Right ventricle myocardium inferior (tissue), 1 donor: Measurements from ENCODE around the gene EZH1. TPM values are rescaled to one million over a fixed set of nuclear protein-coding genes. Genes with fewer than 3 reads are reported as not detected.
A peak's percentile ranks its signal among the peaks of the same experiment; 100 is the strongest.

ENCODE experiments used
- ATAC-seq: fragments of 200-7000 bp; cut with Tn5 transposase; one replicate; pipeline ENCODE4 v1.9.1; 2020; ENCODE audit warnings: mild to moderate bottlenecking, moderate library complexity
- DNase-seq: peaks from one replicate; pipeline ENCODE4 v3.0.0; 2021; ENCODE audit errors: missing footprints
- intact Hi-C: fragments of 100-400 bp; cut with DNase I; formaldehyde crosslinking; loops from one replicate; pipeline ENCODE4 v1.11.0; 2022
- total RNA-seq: library from RNA; stranded (reverse); fragmentation: NEBNext Ultra II Directional; extraction: Animal tissue kit (Norgen Biotek cat#: 25700); gene quantifications from one replicate; pipeline ENCODE4 v1.2.1, GENCODE V29; 2021
- donor health status: DM: no; HTN: yes; CAD: no; lungs with severe emphysema.

EZH1 gene
- total RNA-seq, 1 donor from 2014 or later, result 44.4 TPM

DNA sequence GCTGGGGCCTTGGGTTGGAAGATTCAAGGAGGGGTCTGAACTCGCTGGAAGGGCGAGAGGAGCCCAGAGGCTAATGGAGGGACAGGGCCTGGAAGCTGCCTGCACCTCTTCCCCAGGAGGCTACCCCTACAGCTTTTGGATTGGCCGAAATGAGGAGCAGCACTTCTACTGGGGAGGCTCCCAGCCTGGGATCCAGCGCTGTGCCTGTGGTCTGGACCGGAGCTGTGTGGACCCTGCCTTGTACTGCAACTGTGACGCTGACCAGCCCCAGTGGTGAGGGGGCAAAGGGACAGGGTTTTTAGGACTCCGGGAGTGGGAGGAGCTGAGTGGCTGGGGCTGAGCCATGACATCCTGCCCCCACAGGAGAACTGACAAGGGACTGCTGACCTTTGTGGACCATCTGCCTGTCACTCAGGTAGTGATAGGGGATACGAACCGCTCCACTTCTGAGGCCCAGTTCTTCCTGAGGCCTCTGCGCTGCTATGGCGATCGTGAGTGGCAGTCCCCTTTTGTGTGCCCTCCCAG lies 53.8 kb downstream of the EZH1 start:
- no peak for ATAC-seq
- DNase-seq, result no peak
- intact Hi-C loops, result no loop called here

DNA sequence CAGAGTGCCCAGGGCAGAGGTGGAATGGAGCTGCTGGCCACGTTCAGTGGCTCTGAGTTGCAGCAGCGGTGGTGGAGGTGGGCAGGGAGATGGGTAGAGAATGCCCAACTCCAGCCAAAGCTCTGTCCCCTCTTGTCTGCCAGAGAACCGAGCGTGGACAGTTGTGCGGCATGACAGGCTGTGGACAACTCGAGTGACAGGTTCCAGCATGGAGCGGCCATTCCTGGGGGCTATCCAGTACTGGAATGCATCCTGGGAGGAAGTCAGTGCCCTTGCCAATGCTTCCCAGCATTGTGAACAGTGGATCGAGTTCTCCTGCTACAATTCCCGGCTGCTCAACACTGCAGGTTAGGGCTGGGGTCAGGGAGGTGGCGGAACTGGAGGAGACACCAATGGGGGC lies 54.2 kb downstream of the EZH1 start:
- intact Hi-C loops, result no loop called here
- peak; percentile 83 for ATAC-seq
- no peak for DNase-seq

DNA sequence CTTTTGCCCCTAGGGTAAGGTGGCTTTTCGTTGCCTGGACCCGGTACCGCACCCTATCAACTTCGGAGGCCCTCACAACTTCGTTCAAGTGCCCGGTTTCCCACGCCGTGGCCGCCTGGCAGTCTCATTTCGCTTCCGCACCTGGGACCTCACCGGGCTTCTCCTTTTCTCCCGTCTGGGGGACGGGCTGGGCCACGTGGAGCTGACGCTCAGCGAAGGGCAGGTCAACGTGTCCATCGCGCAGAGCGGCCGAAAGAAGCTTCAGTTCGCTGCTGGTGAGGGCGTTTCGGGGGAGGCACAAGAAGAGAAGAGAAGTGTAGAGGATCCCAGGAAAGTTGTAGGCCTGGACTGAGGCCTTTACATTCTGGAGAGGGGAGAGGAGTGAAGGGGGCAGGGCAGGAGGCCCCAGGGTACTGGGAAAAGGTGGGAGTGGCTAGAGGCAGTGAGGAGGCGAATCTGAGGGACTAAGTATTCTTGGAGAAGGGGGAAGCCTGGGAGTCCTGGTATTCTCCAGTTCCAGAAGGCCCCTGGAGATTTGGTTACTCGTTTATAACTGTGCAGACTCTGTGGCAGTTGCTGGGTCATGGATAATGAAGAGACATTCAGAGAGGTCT lies 57.0 kb downstream of the EZH1 start:
- intact Hi-C loops, result no loop called here
- no peak for ATAC-seq
- DNase-seq, result no peak

DNA sequence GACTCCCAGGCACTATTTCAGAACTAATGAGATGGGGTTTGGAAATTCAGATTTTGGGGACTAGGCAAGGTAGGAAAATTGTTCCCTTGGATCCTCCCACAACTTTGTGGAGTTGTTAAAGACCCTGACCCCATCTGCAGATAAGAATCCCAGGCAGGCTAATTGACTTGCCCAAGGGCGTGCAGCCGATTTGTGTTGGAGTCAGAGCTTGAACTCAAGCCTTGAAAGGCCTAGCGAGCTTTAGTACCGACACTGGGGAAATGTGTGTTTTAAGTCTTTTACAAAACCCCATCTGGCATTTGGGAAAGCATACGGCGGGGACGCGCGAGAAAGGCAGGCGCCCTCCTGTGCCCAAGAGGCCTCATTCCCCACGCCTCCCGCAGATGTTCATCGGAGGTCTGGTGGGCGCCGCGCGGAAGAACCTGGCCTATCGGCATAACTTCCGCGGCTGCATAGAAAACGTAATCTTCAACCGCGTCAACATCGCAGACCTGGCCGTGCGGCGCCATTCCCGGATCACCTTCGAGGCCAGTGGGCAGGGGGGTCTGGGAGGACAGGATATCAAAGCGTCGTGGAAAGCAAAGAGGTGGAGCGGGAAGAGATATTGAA lies 58.2 kb downstream of the EZH1 start:
- intact Hi-C loops, result no loop called here
- no peak for DNase-seq

DNA sequence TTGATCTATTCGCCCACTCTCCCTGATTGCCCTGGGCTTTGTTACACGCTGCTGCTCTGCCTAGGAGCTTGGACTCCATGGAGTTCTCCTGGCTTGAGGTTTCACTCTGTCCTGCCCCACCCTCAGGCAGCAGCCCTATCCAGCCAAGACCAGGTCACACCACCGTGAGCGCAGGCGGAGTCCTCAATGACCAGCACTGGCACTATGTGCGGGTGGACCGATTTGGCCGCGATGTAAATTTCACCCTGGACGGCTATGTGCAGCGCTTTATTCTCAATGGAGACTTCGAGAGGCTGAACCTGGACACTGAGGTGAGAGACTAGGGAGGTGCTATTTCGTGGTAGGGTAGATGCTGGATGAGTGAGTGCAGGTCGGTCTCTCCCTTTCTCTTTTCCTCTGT lies 59.0 kb downstream of the EZH1 start:
- ATAC-seq (no peak), DNase-seq (no peak)
- intact Hi-C loops, result no loop called here

More for the DNA sequence above, 58.2 kb downstream of the EZH1 start:
- no peak for ATAC-seq

DNA sequence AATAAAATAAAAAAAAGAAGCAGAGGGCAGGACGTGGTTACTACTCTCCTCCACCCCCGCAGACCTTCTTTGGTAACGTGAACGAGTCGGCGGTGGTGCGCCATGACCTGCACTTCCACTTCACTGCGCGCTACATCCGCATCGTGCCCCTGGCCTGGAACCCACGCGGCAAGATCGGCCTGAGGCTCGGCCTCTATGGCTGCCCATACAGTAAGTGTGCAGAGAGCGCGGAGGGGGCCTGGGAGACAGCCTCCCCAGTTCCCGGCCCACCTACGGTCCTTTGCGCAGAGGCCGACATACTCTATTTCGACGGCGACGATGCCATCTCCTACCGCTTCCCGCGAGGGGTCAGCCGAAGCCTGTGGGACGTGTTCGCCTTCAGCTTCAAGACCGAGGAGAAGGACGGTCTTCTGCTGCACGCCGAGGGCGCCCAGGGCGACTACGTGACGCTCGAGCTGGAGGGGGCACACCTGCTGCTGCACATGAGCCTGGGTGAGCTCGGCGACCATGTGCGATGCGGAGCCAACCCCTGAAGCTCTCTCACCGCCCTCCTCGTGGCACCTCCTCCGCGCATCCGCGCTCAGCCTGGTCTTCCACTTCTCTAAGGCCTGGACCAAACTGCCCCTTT lies 59.8 kb downstream of the EZH1 start:
- ATAC-seq (no peak), DNase-seq (no peak)
- intact Hi-C loops, result no loop called here

DNA sequence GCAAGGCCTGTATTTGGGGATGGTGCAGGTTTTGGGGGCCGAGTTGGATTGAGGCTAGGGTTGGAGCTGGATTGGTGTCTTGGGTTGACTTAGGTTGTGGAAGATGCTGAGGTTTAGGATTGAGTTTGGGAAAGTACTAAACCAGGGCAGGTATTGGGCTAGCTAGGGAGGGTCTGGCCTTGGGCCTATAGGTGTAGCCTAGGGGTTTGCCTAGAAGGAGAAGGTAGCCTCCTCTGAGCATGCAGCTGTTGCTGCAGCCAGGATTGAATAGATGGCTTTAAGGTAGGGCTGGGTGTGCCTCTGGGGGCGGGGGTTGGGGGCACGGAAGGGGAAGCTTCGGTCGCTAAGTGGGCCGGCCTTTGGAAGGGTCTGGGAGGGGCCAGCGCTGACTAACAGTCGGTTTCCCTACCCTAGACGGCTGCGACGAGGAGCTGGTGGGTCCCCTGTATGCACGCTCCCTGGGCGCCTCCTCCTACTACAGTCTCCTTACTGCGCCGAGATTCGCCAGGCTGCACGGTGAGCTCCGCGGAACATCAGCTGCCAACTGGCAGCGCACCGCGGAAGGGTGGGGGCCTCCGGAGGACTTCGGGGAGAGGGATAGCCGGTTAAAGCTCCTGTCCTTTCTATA lies 61.3 kb downstream of the EZH1 start:
- intact Hi-C loops, result no loop called here
- ATAC-seq (no peak), DNase-seq (peak; percentile 84)

DNA sequence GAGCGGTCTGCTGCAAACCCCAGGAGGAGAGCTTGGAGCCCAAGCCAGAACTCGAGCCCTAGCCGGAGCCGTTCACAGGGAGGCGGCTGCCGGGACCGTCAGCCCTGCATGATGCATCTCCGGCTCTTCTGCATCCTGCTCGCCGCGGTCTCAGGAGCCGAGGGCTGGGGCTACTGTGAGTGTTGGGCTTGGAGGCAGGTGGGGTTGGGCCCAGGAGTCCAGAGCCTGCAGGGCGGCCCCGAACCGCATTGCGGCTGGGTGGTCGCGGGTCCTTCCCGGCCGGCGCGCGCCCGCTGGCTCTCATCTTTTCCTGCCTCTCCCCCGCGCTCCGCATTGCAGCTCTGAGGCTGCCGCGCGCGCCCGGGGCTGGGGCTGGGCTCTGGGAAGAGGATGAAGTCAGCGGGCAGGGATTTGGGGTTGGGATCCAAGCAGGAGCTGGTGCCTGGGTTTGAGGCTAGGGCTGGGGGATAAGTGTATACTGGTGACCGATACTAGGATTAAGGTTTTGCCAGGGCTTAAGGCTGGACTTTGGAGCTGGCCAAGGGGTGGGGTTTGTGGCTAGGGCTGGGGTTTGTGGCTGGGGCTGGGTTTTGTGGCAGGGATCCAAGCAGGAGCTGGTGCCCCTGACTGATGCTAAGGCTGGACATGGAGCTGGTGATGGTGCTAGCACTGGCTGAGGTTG lies 62.0 kb downstream of the EZH1 start:
- DNase-seq (no peak), ATAC-seq (no peak)
- intact Hi-C loops, result no loop called here

DNA sequence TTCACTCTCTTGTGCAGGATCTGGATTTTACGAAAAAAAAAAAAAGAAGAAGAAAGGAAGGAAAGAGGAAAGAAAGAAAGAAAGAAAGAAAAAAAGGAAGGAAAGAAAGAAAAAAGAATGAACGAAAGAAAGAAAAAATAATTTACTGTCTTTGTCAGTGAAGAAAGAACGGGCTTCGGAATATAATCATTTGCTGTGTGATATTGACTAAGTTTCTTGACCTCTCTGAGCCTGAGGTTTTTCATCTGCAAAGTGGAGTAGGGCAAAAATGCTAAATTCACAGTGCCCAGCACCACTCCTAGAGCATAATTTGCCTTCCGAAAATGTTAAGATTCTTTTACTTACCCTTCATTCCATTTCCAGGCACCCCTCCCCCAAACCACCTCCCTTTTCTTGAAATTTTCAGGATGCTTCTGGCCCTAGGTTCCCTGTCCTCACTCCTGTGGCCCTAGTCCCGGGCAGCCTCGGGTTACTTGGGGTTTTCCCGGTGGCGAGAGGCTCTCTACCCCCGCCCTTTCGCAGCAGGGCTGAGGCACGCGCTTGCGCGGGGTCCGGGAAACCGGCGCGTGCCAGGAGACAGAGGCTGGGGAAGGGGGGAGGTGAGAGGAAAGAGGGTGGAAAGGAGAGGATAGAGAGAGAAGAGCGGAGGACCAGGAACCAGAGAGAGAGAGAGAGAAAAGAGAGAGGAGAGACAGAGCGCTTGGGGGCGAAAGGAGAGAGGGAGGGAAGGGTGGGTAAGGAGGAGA lies 62.7 kb downstream of the EZH1 start, which contains the start of gene CNTNAP1:
Gene CNTNAP1 (plus strand): TSS at position 556 of the 746 bp plus-strand sequence. CDS start 299 bp downstream, outside the sequence.
- intact Hi-C loops, result loop anchor here (2.0 kb wide), 1 partner anchor 63 kb away; no protein-coding TSS in a partner anchor
- no peak for ATAC-seq
- DNase-seq, result peak; percentile 78

DNA sequence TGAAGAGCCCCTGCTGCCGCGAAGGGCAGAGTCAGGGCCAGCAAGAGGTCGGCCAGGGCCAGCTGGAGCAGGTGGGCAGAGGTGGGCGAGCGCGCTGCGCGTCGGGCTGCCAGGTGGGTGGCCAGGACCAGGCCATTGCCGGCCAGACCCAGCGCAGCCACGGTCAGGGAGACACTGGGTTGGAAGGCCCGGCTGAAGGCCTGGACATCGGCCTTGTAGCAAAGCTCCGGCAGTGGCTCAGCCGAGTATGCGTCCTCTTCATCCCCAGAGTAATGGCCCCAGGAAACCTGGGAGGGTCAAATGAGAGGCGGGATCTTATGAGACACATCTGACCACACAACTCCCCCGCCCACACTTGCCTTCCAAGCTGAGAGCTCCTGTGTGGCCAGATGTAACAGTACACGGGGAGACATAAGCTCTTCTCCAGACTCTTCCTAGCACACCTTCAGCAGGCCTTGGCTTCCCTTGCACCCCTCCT lies 64.5 kb downstream of the EZH1 start:
- DNase-seq, result peak; percentile 74
- intact Hi-C loops, result loop anchor here (2.0 kb wide), 1 partner anchor 62 kb away; no protein-coding TSS in a partner anchor
- no peak for ATAC-seq

DNA sequence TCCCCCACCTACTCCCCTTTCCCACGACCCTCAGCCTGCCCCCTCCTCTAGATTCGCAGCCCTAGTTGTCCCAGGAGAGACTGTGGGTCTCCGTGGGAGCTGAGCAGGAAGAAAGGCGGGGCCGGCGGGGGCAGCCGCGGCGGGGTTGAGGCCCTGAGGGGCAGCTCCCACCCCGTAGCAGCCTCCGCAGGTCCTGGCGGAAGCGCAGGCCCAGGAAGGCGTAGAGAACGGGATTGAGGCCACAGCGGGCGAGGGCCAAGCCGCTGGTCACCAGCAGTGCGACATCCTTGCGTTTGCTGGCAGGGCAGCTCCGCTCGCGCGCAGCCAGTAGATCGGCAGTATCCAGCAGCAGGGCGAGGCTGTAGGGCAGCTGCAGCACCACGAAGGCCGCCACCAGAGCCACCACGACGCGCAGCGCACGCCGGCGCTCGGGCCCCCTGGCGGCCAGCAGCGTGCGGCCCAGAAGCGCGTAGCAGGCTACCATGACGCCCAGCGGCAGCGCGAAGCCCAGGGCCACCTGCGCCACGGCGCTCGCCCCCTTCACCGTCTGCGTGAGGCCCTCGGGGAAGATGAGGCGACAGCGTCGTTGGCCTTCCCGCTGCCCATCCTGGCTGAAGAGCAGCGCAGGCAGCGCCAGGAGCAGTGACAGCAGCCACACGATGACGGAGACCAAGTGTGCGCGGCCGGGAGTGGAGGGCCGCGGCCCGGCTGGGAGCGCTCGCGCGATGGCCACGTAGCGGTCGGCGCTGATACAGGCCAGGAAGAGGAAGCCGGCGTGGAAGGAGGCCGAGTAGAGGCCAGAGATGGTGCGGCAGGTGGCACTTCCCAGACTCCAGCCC lies 65.1 kb downstream of the EZH1 start:
- intact Hi-C loops, result loop anchor here (2.0 kb wide), 3 partner anchors 61 to 101 kb away; partner anchors contain the start of genes RETREG3 and TUBG1
- ATAC-seq (peak; percentile 43), DNase-seq (peak; percentile 93)

DNA sequence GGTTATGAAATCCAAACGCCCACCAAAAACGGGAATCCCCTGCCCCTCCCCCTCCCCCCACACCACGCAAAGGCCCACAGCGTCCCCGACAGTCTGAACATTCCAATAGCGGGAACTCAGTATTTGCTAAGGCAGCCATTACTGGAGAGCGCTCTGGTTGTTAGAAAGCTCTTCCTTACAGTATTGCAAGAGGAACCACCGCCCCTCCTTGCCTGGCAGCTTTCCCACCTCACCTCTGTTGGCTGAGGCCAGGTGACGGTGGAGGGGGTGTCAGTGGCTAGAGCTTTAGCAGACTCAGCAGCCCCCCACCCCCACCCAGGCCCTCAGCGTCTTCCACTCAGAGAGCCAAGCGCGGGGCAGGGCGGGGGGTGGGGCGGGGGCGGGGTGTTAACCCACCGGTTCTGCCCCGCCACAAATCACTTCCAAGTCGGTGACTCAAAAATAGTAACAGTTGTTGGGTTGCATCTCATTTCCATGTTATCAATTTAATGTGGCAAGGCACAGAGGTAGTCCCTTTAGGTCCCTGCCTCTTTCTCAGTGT lies 65.8 kb downstream of the EZH1 start:
- DNase-seq, result no peak
- intact Hi-C loops, result loop anchor here (2.0 kb wide), 2 partner anchors 70 to 100 kb away; partner anchors contain the start of genes RETREG3 and TUBG1
- ATAC-seq, result no peak

DNA sequence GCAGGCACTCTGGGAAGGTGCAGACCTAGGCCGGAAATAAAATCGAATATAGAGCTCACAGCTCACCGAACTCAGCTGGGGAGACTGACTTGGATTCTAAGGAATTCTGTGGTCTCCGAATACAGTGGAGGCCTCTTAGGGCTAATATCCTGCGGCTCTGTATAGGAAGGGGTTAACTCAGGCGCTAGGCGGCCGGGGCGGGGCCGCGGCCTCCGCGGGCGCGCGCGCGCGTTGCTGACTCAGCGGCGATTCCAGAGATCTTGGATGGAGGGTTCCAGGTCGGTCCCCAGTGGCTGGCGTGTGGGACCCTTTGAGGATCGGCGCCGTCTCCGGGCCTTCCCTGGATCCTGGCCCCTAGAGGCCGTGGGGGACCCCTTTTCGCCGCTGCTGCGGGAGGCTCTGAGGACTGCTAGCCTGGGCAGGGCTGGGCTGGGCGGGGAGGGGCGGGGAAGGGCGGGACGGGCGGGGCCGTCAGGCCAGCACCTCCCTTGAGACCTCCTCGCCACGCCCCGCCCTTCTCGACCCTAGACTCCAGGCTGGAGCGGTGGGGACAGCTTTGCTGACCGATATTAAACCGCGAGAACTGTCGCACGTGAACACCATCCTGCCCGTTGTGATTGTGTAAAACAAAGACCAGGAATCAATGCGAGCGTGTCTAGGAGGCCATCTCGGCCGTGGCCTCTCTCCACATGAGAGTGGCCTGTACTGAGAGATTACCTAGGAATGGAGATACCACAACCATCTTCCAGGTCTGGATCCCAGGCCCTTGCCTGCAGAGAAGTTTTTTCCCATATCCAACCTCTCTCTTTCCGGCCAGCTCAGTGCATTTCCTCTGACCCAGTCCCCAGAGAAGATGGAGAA lies 66.7 kb downstream of the EZH1 start:
- ATAC-seq (peak; percentile 50), DNase-seq (peak; percentile 94)
- intact Hi-C loops, result loop anchor here (2.0 kb wide), 2 partner anchors 69 to 99 kb away; partner anchors contain the start of genes RETREG3 and TUBG1

DNA sequence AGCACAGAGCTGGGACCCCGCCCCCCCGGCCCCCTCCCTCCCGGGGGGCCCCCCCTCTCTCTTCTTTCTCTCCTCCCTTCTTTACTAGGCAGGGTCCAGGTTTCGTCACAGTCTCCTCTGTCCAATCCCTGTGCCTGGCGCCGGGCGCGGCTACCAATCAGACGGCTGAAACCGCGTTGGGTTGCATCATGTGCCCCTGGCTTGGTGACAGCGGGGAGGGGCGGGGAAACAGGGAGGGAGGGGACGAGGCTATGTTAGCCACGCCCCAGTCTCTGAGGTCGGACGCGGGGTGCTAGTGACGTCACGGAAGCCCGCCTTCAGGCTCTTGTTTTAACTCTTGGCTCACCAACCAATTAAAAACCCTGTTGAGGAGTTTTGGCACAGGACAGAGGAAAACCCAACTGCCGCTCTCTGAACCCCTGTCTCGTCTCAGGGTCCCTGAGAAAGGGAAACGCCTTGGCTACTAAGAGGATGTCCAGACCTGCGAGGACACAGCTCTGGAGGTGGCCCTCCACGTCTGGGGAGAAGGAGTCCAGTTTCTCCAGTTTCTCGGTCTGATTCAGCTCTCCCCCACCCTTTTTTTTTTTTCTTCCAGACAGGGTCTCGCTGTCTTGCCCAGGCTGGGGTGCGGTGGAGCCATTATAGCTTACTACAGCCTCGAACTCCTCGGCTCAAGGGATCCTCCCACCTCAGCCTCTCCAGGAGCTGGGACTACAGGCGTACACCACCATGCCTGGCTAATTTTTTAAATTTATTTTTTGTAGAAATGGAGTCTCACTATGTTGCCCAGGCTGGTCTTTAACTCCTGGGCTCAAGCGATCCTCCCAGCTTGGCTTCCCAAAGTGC lies 67.6 kb downstream of the EZH1 start:
- intact Hi-C loops, result no loop called here
- ATAC-seq, result peak; percentile 73
- peak; percentile 100 for DNase-seq

DNA sequence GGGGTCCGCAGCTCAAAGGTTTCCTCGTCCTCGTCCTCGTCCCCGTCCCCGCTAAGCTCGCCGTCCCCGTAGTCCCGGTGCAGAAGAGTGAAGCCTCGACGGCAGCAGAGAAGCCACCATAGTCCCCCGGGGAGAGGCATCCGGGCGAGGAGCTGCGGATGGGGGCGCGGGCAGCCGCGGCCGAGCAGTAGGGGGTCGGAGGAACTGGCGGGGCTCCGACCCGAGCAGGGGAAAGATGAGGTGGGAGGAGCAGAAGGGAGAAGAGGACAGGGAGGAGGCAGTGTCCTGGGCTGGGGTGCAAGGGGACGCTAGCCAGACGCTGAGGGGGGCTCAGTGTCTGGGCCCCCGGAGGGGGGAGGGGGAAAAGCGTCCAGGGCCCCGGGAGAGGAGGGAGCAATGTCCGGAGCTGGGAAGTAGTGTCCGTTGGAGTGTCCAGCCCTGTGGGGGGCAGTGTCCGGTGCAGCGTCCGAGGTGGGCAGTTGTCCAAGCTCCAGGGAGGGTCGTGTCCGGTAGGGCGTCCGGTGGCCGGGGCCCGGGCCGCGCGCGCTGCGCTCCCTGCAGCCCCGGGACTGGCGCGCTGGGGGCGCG lies 68.3 kb downstream of the EZH1 start, which contains the start of gene PLEKHH3:
Gene PLEKHH3 (minus strand): TSS at position 571 of the 588 bp plus-strand sequence. CDS start 431 bp downstream, at position 140.
- DNase-seq (no peak), ATAC-seq (peak; percentile 1)
- intact Hi-C loops, result no loop called here
